HCT116 (cell line): ENCODE measurements around the gene FREY1. TPM values are rescaled to one million over a fixed set of nuclear protein-coding genes. Genes with fewer than 3 reads are reported as not detected.

Source experiments
- ATAC-seq: fragments of 200-7000 bp; cut with Tn5 transposase; 2 replicates; pipeline ENCODE4 v1.9.1; 2020; ENCODE audit warnings: mild to moderate bottlenecking, moderate library complexity
- BruUV-seq: library from RNA; stranded (reverse); fragments of 400-500 nt; replicated peaks from 2 replicates; lab custom pipeline; 2021; lab: Mats Ljungman, UMichigan
- CTCF ChIA-PET: fragments of 300-600 bp; sonication (Branson Sonifier 250); formaldehyde crosslinking; loops from one replicate; lab custom pipeline; 2021; ENCODE audit warnings: antibody characterized with exemption; lab: Charles Lee
- POLR2A ChIA-PET: fragments of 300-600, 350-600 bp; sonication (Branson Sonifier 250); formaldehyde crosslinking; loops from one replicate; lab custom pipeline; 2021; ENCODE audit warnings: antibody characterized with exemption; lab: Charles Lee
- RAD21 ChIA-PET, 2 experiments: fragments of 300-600 bp; sonication (Branson Sonifier 250); formaldehyde crosslinking; loops; one replicate each; lab custom pipeline; 2023; ENCODE audit warnings: low total read pairs in 2 of 2; ENCODE audit not compliant: uncharacterized antibody in 2 of 2, unreplicated experiment in 2 of 2, low non-redundant PET in 1 of 2; lab: Charles Lee
- DNase-seq: peaks from one replicate; pipeline ENCODE4 v3.0.0-alpha.2; 2010; ENCODE audit warnings: low read depth, low spot score
- H2AFZ ChIP-seq: fragments of 200-600 bp; shearing (Covaris generic), sonication (generic); 2 replicates; pipeline ENCODE4 v1.6.1; 2017; ENCODE audit warnings: low read depth, mixed run types, mixed read lengths, antibody characterized with exemption, low read length; ENCODE audit not compliant: poor library complexity, severe bottlenecking
- H3K27ac ChIP-seq: 2 replicates; pipeline ENCODE4 v1.5.1; 2012; ENCODE audit warnings: low read depth, low read length
- H3K27me3 ChIP-seq: fragments of 200-600 bp; sonication (generic); 2 replicates; pipeline ENCODE4 v1.6.1; 2016; ENCODE audit warnings: mixed run types, low read length, mixed read lengths; ENCODE audit not compliant: insufficient read depth
- H3K36me3 ChIP-seq, 2 experiments: fragments of 200-500 bp in 1 of 2; fragments of 200-600 bp in 1 of 2; sonication (Bioruptor generic) in 1 of 2; sonication (generic) in 1 of 2; 2 replicates each; pipeline versions ENCODE4 v1.5.1 to v1.6.1; 2014 to 2016; ENCODE audit warnings: low read length in 2 of 2, inconsistent platforms in 1 of 2, mixed read lengths in 1 of 2, mixed run types in 1 of 2; ENCODE audit not compliant: insufficient read depth in 2 of 2, control insufficient read depth in 1 of 2
- H3K4me1 ChIP-seq, 2 experiments: fragments of 200-600 bp in 1 of 2; sonication (generic) in 1 of 2; 2 replicates each; pipeline versions ENCODE4 v1.5.1 to v1.6.1; 2012 to 2017; ENCODE audit warnings: low read length in 2 of 2, inconsistent platforms in 1 of 2, mild to moderate bottlenecking in 1 of 2, mixed read lengths in 1 of 2, mixed run types in 1 of 2, moderate library complexity in 1 of 2; ENCODE audit not compliant: insufficient read depth in 2 of 2, control insufficient read depth in 1 of 2
- H3K4me2 ChIP-seq: fragments of 200-600 bp; sonication (generic); 2 replicates; pipeline ENCODE4 v1.6.1; 2017; ENCODE audit warnings: mixed run types, low read length, mixed read lengths
- H3K4me3 ChIP-seq, 2 experiments: fragments of 200-600 bp in 1 of 2; sonication (generic) in 1 of 2; replicated peaks in 1 of 2; 2 replicates each; pipeline ENCODE4 v1.5.1; 2011 to 2016; ENCODE audit warnings: low read length in 2 of 2, control low read depth in 1 of 2, low read depth in 1 of 2, mild to moderate bottlenecking in 1 of 2, mixed read lengths in 1 of 2, mixed run types in 1 of 2
- H3K79me2 ChIP-seq: fragments of 200-600 bp; sonication (generic); 2 replicates; pipeline ENCODE4 v1.6.1; 2017; ENCODE audit warnings: mild to moderate bottlenecking, mixed run types, low read length, moderate library complexity, mixed read lengths; ENCODE audit not compliant: insufficient read depth
- H3K9ac ChIP-seq: fragments of 200-600 bp; sonication (generic); 2 replicates; pipeline ENCODE4 v1.6.1; 2016; ENCODE audit warnings: low read length, mixed read lengths
- H3K9me2 ChIP-seq: fragments of 200-600 bp; sonication (generic), shearing (Covaris generic); 2 replicates; pipeline ENCODE4 v1.6.1; 2017; ENCODE audit warnings: mixed run types, mild to moderate bottlenecking, moderate library complexity; ENCODE audit not compliant: insufficient read depth
- H3K9me3 ChIP-seq, 2 experiments: fragments of 200-500 bp in 1 of 2; fragments of 200-600 bp in 1 of 2; sonication (Bioruptor generic) in 1 of 2; sonication (generic) in 1 of 2; 2 replicates each; pipeline ENCODE4 v1.6.1; 2014 to 2017; ENCODE audit warnings: low read length in 2 of 2, mixed read lengths in 2 of 2, inconsistent platforms in 1 of 2, low read depth in 1 of 2, mild to moderate bottlenecking in 1 of 2, mixed run types in 1 of 2, moderate library complexity in 1 of 2; ENCODE audit not compliant: control insufficient read depth in 1 of 2, insufficient read depth in 1 of 2
- H4K20me1 ChIP-seq: fragments of 200-600 bp; sonication (generic), shearing (Covaris generic); 2 replicates; pipeline ENCODE4 v1.6.1; 2017; ENCODE audit warnings: mixed run types, mild to moderate bottlenecking, moderate library complexity; ENCODE audit not compliant: insufficient read depth
- ATF3 ChIP-seq: IDR thresholded peaks from 2 replicates; pipeline ENCODE4 v1.6.1; 2012
- CBX3 ChIP-seq: IDR thresholded peaks from 2 replicates; pipeline ENCODE4 v1.6.1; 2012; ENCODE audit warnings: low read depth
- CEBPB ChIP-seq: IDR thresholded peaks from 2 replicates; pipeline ENCODE4 v1.6.1; 2012; ENCODE audit warnings: low read depth
- EGR1 ChIP-seq: IDR thresholded peaks from 2 replicates; pipeline ENCODE4 v1.6.1; 2012; ENCODE audit warnings: low read depth
- ELF1 ChIP-seq: IDR thresholded peaks from 2 replicates; pipeline ENCODE4 v1.6.1; 2012; ENCODE audit warnings: low read depth, borderline replicate concordance
- FOSL1 ChIP-seq: IDR thresholded peaks from 2 replicates; pipeline ENCODE4 v1.6.1; 2012; ENCODE audit warnings: low read depth
- JUND ChIP-seq: IDR thresholded peaks from 2 replicates; pipeline ENCODE4 v1.6.1; 2012
- POLR2AphosphoS5 ChIP-seq: IDR thresholded peaks from 2 replicates; pipeline ENCODE4 v1.6.1; 2011; ENCODE audit warnings: mild to moderate bottlenecking, low read depth, low read length, moderate library complexity
- RAD21 ChIP-seq: IDR thresholded peaks from 2 replicates; pipeline ENCODE4 v1.6.1; 2012; ENCODE audit warnings: low read depth, mild to moderate bottlenecking
- SIN3A ChIP-seq: IDR thresholded peaks from 2 replicates; pipeline ENCODE4 v1.6.1; 2012; ENCODE audit warnings: low read depth
- SP1 ChIP-seq: IDR thresholded peaks from 2 replicates; pipeline ENCODE4 v1.6.1; 2012; ENCODE audit warnings: low read depth
- SRF ChIP-seq: IDR thresholded peaks from 2 replicates; pipeline ENCODE4 v1.6.1; 2012; ENCODE audit warnings: low read depth
- TCF7L2 ChIP-seq: IDR thresholded peaks from 2 replicates; pipeline ENCODE4 v1.7.0; 2011; ENCODE audit warnings: borderline replicate concordance, inconsistent platforms; ENCODE audit not compliant: insufficient read depth, insufficient read length; ENCODE audit errors: extremely low read depth
- YY1 ChIP-seq: IDR thresholded peaks from 2 replicates; pipeline ENCODE4 v1.6.1; 2011; ENCODE audit warnings: low read length, low read depth, moderate library complexity, mild to moderate bottlenecking; ENCODE audit not compliant: insufficient replicate concordance; ENCODE audit errors: extremely low read depth
- intact Hi-C: fragments of 100-400 bp; cut with micrococcal nuclease; formaldehyde crosslinking; loops from 2 replicates; pipeline ENCODE4 v1.10.0; 2022
- total RNA-seq: library from RNA; stranded (reverse); gene quantifications from one replicate; pipeline ENCODE4 v1.2.1, GENCODE V29; 2021; ENCODE audit not compliant: unreplicated experiment

The FREY1 gene
- total RNA-seq, 1 experiment from 2014 or later: 0.96 TPM

GRCh38 chr11:45947885-45948284 lies 40.8 kb upstream of the FREY1 start:
- Histone ChIP-seq H3K9me2 (no peaks in the 10 kb centered on the region), H3K79me2 (no peaks in the 10 kb centered on the region), H3K27me3 (no peaks in the 10 kb centered on the region), H2AFZ (no peak overlapping the region), H3K27ac (no peak overlapping the region), H3K9me3 (no peaks in the 10 kb centered on the region), H3K4me3 (no peak overlapping the region), H3K9ac (no peak overlapping the region), H3K36me3 (0 out of 4 replicates have a peak, but pooled peaks cover 0 to 3% of the 10 kb centered on the region in 2 experiments), H3K4me2 (no peak overlapping the region), H3K4me1 (no peaks in the 10 kb centered on the region)
- intact Hi-C loops: no loop called here
- no TSS peak for BruUV-seq
- RAD21 ChIA-PET: no interaction called here
- POLR2A ChIA-PET: no interaction called here
- TF ChIP-seq ELF1: no peak
- TF ChIP-seq POLR2AphosphoS5: no peak
- TF ChIP-seq SP1: no peak
- TF ChIP-seq CEBPB: no peak
- no peak for TF ChIP-seq TCF7L2
- no peak for TF ChIP-seq ATF3
- no peak for TF ChIP-seq YY1
- TF ChIP-seq FOSL1: no peak
- no peak for TF ChIP-seq SRF
- TF ChIP-seq EGR1: no peak
- TF ChIP-seq JUND: no peak
- no peak for TF ChIP-seq RAD21
- no peak for TF ChIP-seq CBX3
- no peak for TF ChIP-seq SIN3A
- TF ChIP-seq, all 23 proteins: peak for 0
- ATAC-seq (no peak), DNase-seq (no peak)
- CTCF ChIA-PET: no interaction called here
- H4K20me1 ChIP-seq: no peaks in the 10 kb centered on the region
